GM19099 (cell line): ENCODE data around the gene CELF2.

Source experiments
- POLR2A ChIP-seq: IDR thresholded peaks from 3 replicates; pipeline ENCODE4 v1.6.1; 2011; ENCODE audit warnings: low read depth; ENCODE audit not compliant: insufficient read length; ENCODE audit errors: extremely low read depth

CELF2 gene

DNA sequence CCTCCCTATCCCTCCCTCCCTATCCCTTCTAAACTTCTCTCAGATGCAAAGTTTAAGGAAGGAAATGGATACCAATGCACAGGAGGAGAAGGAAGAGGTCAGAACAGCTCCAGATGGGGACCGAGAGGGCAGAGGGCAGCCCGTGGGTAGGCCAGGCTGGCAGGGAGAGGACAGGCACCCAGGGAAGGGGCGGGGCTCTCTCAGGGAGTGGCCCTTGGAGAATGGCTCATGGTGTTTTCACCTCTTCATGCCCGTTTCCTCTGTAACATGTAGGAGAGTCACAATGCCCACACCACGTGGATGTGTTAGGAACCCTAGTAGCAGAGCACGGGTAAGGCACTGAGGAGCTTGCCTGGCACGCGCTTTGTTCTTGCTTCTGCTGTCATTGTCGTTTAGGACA is 264.5 kb downstream of the CELF2 start:
- TF ChIP-seq POLR2A: no peak

DNA sequence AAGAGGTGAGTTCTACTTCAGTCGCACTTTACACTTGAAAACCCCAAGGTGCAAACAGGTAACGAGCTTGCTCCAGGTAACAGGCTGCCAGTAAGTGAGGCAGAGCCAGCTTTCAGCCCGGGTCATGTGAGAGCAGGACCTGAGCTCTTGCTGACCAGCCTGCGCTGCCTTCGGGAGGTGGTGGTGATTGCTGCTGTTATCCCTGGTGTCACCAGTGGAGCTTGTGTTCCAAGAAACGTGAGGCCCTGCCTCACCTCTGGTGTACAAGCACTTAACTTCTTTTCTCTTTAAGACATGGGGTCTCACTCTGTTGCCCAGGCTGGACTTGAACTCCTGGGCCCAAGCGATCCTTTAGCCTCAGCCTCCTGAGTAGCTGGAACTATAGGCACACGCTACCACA is 265.0 kb downstream of the CELF2 start:
- TF ChIP-seq POLR2A: no peak

DNA sequence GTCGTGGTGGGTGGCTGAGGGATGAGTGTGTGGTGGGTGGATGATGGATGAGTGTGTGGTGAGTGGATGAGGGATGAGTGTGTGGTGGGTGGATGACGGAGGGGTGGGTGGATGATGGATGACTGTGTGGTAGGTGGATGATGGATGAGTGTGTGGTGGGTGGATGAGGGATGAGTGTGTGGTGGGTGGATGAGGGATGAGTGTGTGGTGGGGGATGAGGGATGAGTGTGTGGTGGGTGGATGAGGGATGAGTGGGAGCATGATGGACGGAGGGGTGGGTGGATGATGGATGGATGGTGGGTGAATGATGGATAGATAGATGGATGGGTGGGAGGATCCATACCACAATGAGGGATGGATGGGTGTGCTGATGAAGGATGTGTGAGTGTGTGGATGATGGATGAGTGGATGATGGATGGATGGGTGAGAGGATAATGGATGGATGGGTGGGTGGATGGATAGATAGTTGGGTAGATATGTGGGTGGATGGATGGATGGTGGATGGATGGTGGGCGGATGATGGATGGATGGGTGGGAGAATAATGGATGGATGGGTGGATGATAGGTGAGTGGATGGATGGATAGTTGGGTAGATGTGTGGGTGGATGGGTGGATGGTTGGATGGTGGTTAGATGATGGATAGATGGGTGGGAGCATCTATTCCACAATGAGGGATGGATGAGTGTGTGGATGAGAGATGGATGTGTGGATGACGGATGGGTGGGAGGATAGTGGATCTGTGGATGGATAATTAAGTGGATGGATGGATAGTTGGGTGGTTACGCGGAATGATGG is 266.8 kb downstream of the CELF2 start:
- no peak for TF ChIP-seq POLR2A

DNA sequence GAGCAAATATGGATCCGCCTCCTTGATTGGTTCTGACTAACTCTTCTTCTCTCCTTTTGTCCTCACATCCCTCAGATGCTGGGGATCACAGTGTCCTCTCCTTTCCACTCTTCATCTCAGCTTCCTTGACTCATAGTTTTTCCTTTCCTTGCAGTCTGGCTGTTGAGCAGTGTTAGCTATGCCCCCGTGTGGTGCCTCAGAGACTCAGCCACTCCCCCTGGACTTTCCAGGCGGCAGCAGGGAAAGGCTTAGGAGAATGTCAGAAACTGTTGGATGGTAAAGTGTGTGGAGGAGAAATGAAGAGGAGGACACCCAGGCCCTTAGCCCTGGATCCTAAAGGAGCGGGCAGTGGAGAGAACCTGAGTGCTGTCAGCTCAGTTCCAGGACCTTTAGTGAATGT is 267.5 kb downstream of the CELF2 start:
- no peak for TF ChIP-seq POLR2A

DNA sequence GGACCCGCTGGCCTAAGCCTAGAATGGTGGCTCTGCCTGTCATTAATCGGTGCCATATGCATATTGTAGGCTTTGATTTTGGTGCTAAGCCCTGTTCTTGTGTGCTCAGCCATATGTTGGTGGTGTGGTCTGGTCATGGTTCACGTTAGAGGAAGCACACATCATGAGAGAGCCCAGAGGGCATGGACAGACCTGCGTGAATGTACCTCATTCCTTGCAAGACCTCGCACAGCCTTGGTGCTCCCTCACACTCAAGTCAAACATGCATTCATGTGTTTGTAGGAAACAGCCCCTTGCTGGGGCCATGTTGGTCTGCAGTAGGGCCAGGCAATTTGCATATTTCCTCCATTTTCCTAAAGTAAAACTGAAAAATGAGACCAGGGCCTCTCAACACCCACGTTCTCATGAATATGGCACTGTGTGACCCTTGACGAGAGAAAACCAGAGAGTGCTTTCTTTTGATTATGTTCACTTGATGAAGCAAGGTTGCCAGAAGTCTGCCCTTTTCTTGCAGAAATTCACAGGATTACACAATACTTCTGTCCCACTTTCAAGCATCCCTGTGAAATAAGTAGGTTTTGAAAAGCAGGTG is 268.7 kb downstream of the CELF2 start:
- TF ChIP-seq POLR2A: no peak

DNA sequence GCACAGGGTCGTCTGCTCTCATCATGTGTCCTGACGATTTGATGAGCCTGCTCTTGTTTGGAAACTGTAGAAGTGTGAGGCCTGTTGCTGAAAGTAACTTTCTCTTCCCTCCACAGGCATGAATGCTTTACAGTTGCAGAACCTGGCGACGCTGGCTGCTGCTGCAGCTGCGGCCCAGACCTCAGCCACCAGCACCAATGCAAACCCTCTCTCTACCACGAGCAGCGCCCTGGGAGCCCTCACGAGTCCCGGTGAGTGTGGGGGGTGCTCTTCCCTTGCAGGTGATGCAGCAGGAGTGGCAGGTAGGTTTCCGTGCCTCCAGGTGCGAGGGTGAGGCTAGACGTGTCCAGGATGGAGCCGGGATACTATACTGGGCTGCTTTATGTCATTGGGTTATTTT is 270.6 kb downstream of the CELF2 start:
- no peak for TF ChIP-seq POLR2A

DNA sequence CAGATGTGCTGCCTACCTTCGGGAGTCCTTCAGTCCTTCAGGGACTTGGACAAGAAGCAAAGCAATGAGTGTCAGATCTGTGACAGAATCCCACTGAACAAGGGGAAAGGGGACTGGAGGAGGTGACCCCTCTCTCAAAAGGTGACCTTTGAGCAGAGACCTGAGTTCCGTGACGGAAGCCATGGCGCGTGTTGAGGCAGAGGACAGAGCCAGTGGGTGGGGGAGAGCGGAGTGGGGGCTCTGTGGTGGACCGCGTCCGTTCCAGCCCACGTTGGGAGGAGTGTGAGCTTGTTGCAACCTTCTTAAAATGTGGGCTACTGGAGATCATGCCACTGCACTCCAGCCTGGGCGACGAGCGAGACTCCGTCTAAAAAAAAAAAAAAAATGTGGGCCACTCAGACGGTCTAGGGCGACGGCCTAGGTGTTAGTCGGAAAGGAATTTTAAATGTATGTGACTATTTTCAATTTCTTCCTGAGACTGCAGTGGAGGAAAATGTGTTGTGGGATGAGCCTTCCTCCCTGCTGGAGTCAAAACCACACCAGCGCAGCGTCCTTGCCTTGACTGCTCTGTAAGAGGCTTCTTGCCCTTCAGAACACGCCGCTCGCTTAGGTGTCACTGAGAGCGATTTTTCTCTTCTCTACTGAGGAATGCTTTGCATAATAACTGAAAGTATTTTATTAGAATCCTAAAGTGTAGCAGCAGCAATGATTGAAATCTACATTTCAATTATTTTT is 272.7 kb downstream of the CELF2 start:
- TF ChIP-seq POLR2A: no peak

DNA sequence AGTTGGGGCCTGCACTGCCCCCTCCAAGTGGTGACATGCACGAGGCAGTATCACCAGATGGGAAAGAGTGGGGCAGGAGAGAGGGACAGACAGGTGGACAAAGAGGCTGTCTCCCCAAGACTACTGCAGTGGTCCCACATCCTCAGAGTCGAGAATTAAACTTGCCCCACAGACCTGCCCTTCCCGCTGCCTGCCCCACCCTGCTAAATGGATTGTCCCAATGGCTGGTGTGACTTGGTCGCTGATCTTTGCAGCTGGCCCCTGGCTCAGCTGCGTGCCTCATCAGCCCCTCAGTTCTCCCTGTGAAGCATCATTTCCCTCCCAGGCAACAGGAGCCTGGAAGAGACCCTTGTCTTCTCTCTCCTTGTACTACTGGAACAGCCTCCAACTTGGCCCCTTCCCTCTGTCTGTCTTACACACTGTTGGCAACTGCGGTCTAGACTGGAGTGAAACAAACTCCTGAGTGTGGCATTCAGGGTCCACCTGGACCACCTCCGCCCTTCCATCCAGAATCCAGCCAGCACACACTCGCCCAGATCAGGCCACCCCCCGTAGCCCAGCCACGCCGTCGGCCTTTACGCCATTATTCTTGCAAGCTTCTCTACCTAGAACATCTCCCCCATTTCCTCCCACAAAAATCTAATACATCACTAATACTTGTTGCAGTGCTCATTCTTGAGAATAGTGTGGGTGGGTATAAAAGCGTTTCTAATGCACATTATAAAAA is 275.1 kb downstream of the CELF2 start:
- TF ChIP-seq POLR2A: no peak

DNA sequence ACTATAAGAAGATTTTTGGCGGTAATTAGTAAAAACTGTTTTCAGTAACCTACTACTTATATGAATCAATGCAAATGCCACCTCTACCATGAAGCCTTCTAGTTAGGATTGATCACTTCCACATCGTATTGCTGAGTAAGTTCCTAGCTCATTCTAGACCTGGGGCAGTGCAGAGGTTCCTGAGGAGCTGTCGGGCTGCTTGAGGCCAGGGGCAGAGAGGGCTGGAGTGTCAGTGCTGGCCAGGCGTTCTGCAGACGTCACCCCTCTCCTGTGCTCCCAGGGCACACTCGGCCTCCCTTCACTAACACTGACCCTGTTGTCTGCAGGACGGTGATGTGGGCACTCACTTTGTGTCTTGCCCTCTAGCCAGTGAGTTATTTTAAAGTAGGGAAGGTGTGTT is 275.7 kb downstream of the CELF2 start:
- no peak for TF ChIP-seq POLR2A

DNA sequence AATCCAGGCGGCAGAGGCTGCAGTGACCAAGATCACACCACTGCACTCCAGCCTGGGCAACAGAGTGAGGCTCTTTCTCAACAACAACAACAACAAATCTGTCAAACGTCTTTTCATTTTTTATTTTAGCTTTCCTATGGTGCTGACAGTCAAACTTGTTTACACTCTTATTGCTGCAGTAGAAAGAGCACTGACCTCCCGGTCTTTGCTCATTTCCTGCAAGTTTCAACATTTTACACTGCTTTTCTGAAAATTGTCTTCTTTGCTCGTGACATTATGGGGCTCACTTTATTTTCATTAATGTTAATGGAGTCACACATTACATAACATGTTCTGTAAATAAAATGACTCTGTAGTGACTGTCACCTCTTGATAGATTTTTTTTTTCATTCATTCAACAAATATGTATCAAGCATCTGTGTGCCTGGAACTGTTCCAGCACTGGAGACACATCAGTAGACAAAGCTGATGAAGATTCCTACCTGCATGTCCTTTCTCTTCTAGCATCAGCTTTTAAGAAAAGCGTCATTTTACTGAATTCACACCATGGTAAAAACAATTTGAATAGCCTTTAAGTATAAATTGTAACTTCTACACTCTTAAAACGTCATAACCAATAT is 277.3 kb downstream of the CELF2 start:
- no peak for TF ChIP-seq POLR2A

DNA sequence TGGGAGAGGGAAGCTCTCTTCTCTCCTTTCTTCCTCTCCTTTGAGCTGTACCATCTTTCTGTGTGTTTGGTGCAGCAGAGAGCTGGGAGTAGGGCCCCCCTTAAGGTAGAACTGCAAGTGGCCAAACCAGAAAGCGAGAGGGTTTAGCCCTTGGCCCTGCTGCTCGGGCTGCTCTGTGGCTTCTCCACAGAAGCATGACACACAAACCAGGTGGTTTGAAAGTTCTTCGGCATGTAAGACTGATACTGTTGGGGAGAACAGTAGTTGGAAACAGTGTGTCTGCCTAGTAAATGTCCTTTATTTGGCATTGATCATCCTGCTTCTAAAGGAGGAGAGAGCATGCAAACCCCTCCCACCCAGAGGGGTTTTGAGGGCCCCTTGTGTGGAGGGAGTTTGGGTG is 277.8 kb downstream of the CELF2 start:
- TF ChIP-seq POLR2A: no peak

DNA sequence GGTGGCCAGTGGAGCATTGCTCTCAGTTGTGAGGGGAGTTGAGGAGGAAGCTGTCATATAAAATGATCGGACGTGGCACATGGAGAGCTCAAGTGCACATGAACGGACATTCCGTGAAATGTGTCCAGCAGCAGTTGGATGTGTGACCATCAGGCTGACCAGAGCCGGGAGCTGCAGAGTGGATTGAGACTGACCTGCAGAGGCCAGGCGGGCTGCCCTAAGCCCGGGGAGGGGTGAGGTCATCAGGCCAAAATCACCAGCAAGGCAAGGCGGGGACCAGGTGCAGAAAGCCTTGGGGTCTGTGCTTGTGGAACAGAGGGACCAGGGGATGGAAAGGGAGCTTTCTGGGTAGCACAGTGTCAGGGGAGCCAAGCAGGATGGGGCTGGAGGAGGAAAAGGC is 279.5 kb downstream of the CELF2 start:
- TF ChIP-seq POLR2A: no peak

DNA sequence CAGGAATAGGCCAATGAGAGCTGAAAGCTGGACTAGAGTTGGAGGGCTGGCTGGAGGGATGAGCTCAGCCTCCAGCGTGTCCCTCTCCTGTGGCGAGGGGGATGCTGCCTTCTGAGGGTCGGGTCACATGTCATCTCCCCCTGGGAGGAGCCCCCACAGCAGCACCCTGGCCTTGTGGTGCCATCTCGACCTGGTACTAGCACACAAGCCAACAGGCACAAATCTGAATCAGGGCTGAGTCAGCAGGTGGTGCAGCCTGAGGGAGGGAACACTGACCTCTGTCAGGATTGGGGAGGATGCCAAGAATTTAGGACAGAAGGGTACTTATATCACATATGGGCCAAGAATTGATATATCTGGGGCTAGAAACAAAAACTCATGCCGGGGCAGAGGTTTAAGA is 280.4 kb downstream of the CELF2 start:
- no peak for TF ChIP-seq POLR2A

DNA sequence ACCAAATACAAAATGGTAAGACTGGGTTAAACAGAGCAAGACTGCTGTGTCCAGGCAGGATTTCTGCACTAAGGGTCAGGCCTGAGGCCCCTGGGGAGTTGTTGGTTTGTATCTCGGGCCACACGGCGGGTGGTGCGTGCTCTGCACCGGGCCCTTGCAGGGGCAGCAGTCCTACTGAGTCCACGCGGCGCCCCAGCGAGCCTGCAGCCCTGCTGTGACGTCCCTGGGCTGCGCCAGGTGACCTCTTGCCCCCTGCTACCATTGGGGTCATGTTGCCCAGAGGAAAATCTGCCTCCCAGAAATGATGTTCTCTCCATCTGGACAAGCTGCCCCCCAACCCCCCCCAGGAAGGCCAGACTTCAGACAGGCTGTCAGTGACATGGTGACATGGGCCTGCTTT is 281.5 kb downstream of the CELF2 start:
- TF ChIP-seq POLR2A: no peak

DNA sequence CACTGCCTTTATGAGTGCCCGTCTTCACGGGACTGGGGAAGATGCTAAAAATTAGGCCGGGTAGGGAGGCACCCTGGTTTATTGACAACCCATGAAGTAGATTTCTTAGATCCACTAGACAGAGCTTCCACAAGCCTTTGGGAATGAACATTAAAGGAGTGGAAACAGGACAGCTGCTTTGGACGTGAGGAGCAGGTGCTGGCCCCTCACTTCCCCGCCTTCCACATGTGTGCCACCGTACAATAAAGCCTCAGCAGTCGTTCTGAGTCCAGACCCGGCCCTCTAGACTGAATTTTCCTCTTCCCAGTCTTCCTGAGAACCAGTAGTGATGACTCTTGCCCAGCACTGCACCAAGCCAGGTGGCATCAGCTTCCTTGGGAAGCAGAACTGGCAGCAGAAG is 282.4 kb downstream of the CELF2 start:
- no peak for TF ChIP-seq POLR2A
